ENCODE data around the gene EPHB1. TPM values are rescaled to one million over a fixed set of nuclear protein-coding genes. Genes with fewer than 3 reads are reported as not detected.

The EPHB1 gene
- total and polyA plus RNA-seq, 9 donors, result 3.5 to 53.4 (median 34.4) TPM

DNA sequence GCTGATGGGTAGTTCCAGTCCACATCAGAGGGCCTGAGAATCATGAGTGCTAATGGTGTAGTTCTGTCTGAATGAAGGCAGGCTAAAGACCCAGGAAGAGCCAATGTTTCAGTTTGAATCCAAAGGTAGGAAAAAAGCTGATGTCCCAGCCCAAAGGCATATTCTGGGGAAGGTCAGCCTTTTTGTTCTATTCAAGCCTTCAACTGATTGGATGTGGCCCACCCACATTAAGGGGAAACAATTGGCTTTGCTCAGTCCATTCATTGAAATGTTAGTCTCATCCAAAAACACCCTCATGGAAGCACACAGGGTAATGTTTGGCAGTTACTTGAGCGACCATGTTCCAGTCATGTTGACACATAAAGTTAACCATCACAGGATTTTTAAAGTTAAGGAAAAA is 25.9 kb downstream of the EPHB1 start:
- Histone ChIP-seq H3K9me3 (replicated peaks; ENCODE audit: control insufficient read depth, low read depth, low read length) (no peaks in the 10 kb centered on the region), H3K4me1 (ENCODE audit: control insufficient read depth, insufficient read depth, low read length) (peaks cover 3% of the 10 kb centered on the region), H3K27me3 (ENCODE audit: control insufficient read depth, insufficient read depth, low read length) (no peaks in the 10 kb centered on the region), H3K27ac (ENCODE audit: low read length) (no peak overlapping the region), H3K4me3 (ENCODE audit: low read length) (no peak overlapping the region), H3K36me3 (ENCODE audit: control insufficient read depth, insufficient read depth, low read length) (no peaks in the 10 kb centered on the region)
- WGBS (ENCODE audit: insufficient coverage), result no CpG with 5 or more reads among the region's 1 CpG
- no peak for DNase-seq

DNA sequence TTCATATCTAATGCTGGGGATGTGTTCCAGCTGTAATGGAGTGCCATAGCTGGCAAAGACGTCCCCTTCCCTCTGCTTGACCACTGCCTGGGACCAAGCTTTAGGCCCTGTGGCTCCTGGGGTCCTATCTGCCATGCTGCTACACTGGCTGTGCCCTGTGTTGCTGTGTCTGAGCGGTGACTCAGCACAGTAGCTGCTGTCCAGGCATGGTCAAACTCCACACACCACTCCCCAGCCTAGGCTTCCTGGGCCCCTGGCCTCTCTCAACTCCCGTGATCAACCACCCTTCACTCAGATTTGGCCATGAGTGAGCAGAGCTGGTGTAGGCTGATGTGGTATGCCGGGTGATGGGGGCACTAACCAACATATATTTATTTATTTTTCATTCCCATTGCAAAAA is 27.0 kb downstream of the EPHB1 start:
- no peak overlapping the region for H3K27ac ChIP-seq (ENCODE audit: low read length)
- no peak overlapping the region for H3K4me3 ChIP-seq (ENCODE audit: low read length)
- H3K36me3 ChIP-seq (ENCODE audit: control insufficient read depth, insufficient read depth, low read length), result no peaks in the 10 kb centered on the region
- H3K27me3 ChIP-seq (ENCODE audit: control insufficient read depth, insufficient read depth, low read length), result no peaks in the 10 kb centered on the region
- H3K9me3 ChIP-seq (replicated peaks; ENCODE audit: control insufficient read depth, low read depth, low read length), result no peaks in the 10 kb centered on the region
- H3K4me1 ChIP-seq (ENCODE audit: control insufficient read depth, insufficient read depth, low read length), result peaks cover 3% of the 10 kb centered on the region
- WGBS (ENCODE audit: insufficient coverage), result 86% methylated on average over 2 of the region's 4 CpGs
- no peak for DNase-seq

DNA sequence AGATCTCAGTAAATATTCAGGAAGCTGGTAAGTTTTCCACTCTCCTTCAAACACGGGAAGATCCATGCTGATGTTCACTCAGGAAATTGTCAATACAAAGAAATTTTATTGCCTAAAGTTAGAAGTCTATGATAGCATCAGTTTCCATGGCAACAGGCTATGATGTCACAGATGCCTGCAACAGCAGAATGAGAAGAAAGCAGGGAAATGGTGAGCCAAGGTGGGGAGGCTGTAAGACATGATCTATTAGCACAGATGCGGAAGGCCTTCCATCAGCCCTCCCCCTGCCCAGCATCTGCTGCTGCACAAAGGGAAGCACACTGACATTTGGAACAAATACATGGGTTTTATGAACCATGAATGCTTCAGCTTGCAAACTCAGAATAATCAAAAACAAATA is 28.6 kb downstream of the EPHB1 start:
- WGBS (ENCODE audit: insufficient coverage), result no CpG with 5 or more reads among the region's 2 CpGs
- no peak overlapping the region for H3K27ac ChIP-seq (ENCODE audit: low read length)
- peaks cover 3% of the 10 kb centered on the region for H3K4me1 ChIP-seq (ENCODE audit: control insufficient read depth, insufficient read depth, low read length)
- H3K27me3 ChIP-seq (ENCODE audit: control insufficient read depth, insufficient read depth, low read length), result no peaks in the 10 kb centered on the region
- H3K36me3 ChIP-seq (ENCODE audit: control insufficient read depth, insufficient read depth, low read length), result no peaks in the 10 kb centered on the region
- H3K4me3 ChIP-seq (ENCODE audit: low read length), result no peak overlapping the region
- no peak for DNase-seq
- no peaks in the 10 kb centered on the region for H3K9me3 ChIP-seq (replicated peaks; ENCODE audit: control insufficient read depth, low read depth, low read length)

DNA sequence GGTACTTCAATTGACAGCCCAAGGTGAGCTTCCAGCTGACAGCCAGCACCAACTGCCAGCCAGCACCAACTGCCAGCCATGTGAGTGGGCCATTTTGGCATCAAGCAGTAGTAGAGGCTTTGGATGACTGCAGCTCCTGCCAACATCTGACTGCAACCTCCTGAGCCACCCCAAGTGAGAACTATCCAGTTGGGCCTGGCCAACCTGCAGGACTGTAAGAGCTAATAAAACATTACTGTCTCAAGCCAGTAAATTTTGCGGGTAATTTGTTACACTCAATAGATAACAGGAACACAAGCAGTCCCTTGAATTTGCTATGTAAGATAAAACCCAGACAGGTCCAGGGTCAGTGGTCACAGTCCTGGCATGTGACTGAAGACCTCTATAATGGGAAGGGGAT is 29.7 kb downstream of the EPHB1 start:
- DNase-seq, result peak; percentile 21
- no peaks in the 10 kb centered on the region for H3K27me3 ChIP-seq (ENCODE audit: control insufficient read depth, insufficient read depth, low read length)
- H3K27ac ChIP-seq (ENCODE audit: low read length), result no peak overlapping the region
- H3K4me3 ChIP-seq (ENCODE audit: low read length), result no peak overlapping the region
- no peaks in the 10 kb centered on the region for H3K36me3 ChIP-seq (ENCODE audit: control insufficient read depth, insufficient read depth, low read length)
- H3K4me1 ChIP-seq (ENCODE audit: control insufficient read depth, insufficient read depth, low read length), result peaks cover 3% of the 10 kb centered on the region
- 80% methylated on average over 1 of the region's 1 CpG for WGBS (ENCODE audit: insufficient coverage)
- no peaks in the 10 kb centered on the region for H3K9me3 ChIP-seq (replicated peaks; ENCODE audit: control insufficient read depth, low read depth, low read length)

DNA sequence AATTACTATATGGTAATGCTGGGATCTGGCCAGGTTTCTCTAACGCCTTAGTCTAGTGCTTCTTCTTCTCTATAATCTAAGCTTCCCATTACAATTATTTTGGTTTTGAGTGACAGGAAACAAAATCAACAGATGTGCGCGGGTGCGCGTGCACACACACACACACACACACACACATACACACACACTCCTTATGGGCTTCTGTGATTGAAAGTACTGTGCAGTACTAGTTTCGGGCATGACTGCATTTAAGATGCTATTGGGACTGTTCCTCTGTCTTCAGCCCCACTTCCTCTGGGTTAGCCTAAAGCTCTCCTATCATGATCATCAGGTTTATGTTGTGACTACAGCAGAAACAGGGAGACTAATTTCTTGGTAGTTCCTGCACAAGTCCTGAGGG is 32.2 kb downstream of the EPHB1 start:
- Histone ChIP-seq H3K4me3 (ENCODE audit: low read length) (no peak overlapping the region), H3K36me3 (ENCODE audit: control insufficient read depth, insufficient read depth, low read length) (no peaks in the 10 kb centered on the region), H3K27me3 (ENCODE audit: control insufficient read depth, insufficient read depth, low read length) (no peaks in the 10 kb centered on the region), H3K27ac (ENCODE audit: low read length) (no peak overlapping the region), H3K4me1 (ENCODE audit: control insufficient read depth, insufficient read depth, low read length) (peaks cover 3% of the 10 kb centered on the region), H3K9me3 (replicated peaks; ENCODE audit: control insufficient read depth, low read depth, low read length) (no peaks in the 10 kb centered on the region)
- DNase-seq, result no peak
- WGBS (ENCODE audit: insufficient coverage), result no CpG with 5 or more reads among the region's 6 CpGs

DNA sequence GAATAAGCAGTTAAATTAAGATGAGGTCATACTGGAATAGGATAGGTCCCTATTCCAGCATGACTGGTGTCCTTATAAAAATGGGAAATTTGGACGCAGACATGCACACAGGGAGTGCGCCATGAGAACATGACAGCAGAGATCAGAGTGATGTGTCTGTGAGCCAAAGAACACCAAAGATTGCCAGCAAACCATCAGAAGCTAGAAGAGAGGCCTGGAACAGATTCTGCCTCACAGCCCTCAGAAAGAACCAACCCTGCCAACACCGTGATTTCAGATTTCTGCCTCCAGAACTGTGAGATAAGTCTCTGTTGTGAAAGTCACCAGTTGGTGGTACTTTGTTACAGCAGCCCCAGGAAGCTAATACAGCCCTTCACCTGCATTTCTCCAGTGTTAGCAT is 34.7 kb downstream of the EPHB1 start:
- WGBS (ENCODE audit: insufficient coverage), result 79% methylated on average over 2 of the region's 3 CpGs
- Histone ChIP-seq H3K4me1 (ENCODE audit: control insufficient read depth, insufficient read depth, low read length) (peaks cover 3% of the 10 kb centered on the region), H3K9me3 (replicated peaks; ENCODE audit: control insufficient read depth, low read depth, low read length) (no peaks in the 10 kb centered on the region), H3K4me3 (ENCODE audit: low read length) (no peak overlapping the region), H3K27ac (ENCODE audit: low read length) (no peak overlapping the region), H3K36me3 (ENCODE audit: control insufficient read depth, insufficient read depth, low read length) (no peaks in the 10 kb centered on the region), H3K27me3 (ENCODE audit: control insufficient read depth, insufficient read depth, low read length) (no peaks in the 10 kb centered on the region)
- DNase-seq, result no peak

DNA sequence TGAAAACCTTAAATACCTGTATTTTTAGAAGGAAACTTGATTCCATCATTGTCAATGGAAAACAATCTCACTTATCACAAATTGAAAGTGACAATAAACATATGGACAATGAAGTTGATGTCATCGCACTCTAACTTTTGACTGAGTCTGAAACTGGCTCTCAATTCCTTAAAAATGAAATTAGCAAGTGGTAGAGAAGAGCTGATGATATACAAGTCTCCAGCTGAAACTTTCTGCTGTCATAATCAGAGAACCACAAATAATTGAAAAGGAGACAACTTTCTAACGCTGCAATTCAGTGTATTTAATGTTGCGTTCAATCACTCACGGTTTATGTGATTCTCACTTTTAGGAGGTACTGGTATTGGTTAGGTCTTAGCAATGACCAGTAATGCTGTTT is 37.5 kb downstream of the EPHB1 start:
- Histone ChIP-seq H3K36me3 (ENCODE audit: control insufficient read depth, insufficient read depth, low read length) (no peaks in the 10 kb centered on the region), H3K4me1 (ENCODE audit: control insufficient read depth, insufficient read depth, low read length) (no peaks in the 10 kb centered on the region), H3K27me3 (ENCODE audit: control insufficient read depth, insufficient read depth, low read length) (no peaks in the 10 kb centered on the region), H3K9me3 (replicated peaks; ENCODE audit: control insufficient read depth, low read depth, low read length) (no peaks in the 10 kb centered on the region), H3K4me3 (ENCODE audit: low read length) (no peak overlapping the region), H3K27ac (ENCODE audit: low read length) (no peak overlapping the region)
- no CpG with 5 or more reads among the region's 4 CpGs for WGBS (ENCODE audit: insufficient coverage)
- no peak for DNase-seq

DNA sequence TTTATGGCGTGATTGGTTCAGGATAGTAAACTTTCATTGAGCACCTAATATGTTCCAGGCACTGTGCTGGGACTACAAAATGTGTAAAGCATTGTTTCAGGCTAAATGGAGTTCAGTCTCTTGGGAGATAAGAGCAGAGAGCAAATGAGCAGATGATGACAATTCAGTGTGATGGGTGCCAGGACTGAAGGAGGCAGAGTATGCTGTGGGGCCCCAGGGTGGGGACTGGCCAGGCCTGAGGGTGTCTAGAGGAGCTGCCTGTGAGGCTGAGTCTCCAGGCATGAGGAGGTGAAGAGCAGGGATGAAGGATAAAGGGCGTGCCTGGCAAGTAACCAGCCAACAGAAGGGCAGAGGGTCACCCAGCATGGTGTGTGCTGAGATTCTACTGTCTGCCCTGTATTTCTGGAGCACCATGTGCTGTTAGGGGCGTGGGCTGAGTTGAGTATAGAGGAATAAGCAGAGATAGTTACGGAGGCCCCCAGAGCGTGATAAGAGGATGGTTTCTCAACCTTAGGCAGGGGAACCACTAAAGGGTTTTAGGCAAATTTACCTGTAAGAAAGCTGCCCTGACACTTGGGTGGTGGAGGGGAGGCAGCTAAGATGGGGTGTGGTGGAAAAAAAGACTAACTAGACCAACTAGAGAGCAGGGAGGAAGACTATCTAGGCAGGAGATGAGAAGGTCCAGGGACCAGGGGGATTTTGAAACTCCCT is 38.5 kb downstream of the EPHB1 start:
- no peak overlapping the region for H3K4me3 ChIP-seq (ENCODE audit: low read length)
- no peaks in the 10 kb centered on the region for H3K36me3 ChIP-seq (ENCODE audit: control insufficient read depth, insufficient read depth, low read length)
- no peaks in the 10 kb centered on the region for H3K27me3 ChIP-seq (ENCODE audit: control insufficient read depth, insufficient read depth, low read length)
- H3K9me3 ChIP-seq (replicated peaks; ENCODE audit: control insufficient read depth, low read depth, low read length), result no peaks in the 10 kb centered on the region
- H3K4me1 ChIP-seq (ENCODE audit: control insufficient read depth, insufficient read depth, low read length), result no peaks in the 10 kb centered on the region
- H3K27ac ChIP-seq (ENCODE audit: low read length), result no peak overlapping the region
- WGBS (ENCODE audit: insufficient coverage), result 87% methylated on average over 5 of the region's 5 CpGs
- no peak for DNase-seq

DNA sequence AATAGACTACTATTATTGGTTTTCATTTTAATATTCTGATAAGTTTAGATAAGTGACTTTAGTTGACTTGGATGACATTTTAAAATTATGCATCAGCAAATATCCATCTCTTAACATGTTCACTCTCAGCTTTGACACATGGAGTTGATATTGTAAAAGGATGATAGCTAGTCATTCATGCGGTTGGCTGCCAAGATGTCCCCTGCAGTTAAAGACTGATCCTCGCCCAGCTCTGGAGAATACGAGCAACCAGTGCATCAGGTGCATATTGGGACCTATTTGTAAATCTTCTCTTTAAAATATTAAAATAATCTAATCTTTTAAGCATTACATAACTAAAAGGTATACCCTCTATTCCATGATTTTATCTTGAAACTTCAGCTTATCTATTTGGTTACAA is 41.9 kb downstream of the EPHB1 start:
- no peak for DNase-seq
- no peaks in the 10 kb centered on the region for H3K4me1 ChIP-seq (ENCODE audit: control insufficient read depth, insufficient read depth, low read length)
- no peaks in the 10 kb centered on the region for H3K9me3 ChIP-seq (replicated peaks; ENCODE audit: control insufficient read depth, low read depth, low read length)
- no peak overlapping the region for H3K27ac ChIP-seq (ENCODE audit: low read length)
- H3K4me3 ChIP-seq (ENCODE audit: low read length), result no peak overlapping the region
- peaks cover 3% of the 10 kb centered on the region for H3K27me3 ChIP-seq (ENCODE audit: control insufficient read depth, insufficient read depth, low read length)
- WGBS (ENCODE audit: insufficient coverage), result no CpG with 5 or more reads among the region's 3 CpGs
- H3K36me3 ChIP-seq (ENCODE audit: control insufficient read depth, insufficient read depth, low read length), result no peaks in the 10 kb centered on the region

DNA sequence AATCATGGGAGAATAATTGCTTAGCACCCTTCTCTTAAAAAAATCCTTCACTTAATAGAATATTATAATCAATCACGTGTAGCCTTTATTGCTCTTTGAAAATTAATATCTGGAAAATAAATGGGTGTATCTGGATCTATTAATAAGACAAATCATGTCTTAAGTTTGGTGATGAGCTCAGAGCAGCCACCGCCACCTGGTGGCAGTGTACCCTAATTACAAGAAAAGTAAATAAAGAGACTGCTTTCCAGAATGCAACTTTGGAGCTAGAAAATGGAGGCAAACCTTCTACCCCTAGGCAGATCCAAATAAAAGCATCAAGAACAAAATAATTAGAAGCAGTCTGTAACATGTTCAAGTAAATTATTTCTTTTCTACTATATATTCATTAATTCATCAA is 43.5 kb downstream of the EPHB1 start:
- Histone ChIP-seq H3K27me3 (ENCODE audit: control insufficient read depth, insufficient read depth, low read length) (peaks cover 3% of the 10 kb centered on the region), H3K27ac (ENCODE audit: low read length) (no peak overlapping the region), H3K4me1 (ENCODE audit: control insufficient read depth, insufficient read depth, low read length) (no peaks in the 10 kb centered on the region), H3K9me3 (replicated peaks; ENCODE audit: control insufficient read depth, low read depth, low read length) (no peaks in the 10 kb centered on the region), H3K36me3 (ENCODE audit: control insufficient read depth, insufficient read depth, low read length) (no peaks in the 10 kb centered on the region), H3K4me3 (ENCODE audit: low read length) (no peak overlapping the region)
- no peak for DNase-seq
- no CpG with 5 or more reads among the region's 2 CpGs for WGBS (ENCODE audit: insufficient coverage)

DNA sequence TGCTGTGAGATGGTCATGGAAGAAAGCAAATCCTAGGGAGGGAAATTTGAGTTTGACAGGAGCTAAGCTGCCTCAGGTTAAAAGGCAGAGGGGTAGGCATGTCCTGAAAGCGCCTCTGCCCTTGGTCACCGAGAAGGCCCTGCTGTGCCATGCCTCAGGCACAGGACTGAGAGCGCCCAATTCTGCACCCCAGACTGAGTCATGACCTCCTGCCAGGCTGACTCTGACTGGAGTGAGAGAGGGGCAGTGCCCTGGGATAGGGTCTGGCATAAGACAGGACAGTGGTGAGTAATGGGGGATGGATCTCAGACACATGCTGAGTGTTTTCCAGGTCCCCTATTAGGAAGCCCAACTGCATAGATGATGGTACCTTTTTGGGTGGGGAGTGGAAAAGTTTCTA is 44.4 kb downstream of the EPHB1 start:
- no peak for DNase-seq
- H3K27ac ChIP-seq (ENCODE audit: low read length), result no peak overlapping the region
- no peaks in the 10 kb centered on the region for H3K9me3 ChIP-seq (replicated peaks; ENCODE audit: control insufficient read depth, low read depth, low read length)
- 96% methylated on average over 3 of the region's 3 CpGs for WGBS (ENCODE audit: insufficient coverage)
- H3K4me1 ChIP-seq (ENCODE audit: control insufficient read depth, insufficient read depth, low read length), result no peaks in the 10 kb centered on the region
- H3K36me3 ChIP-seq (ENCODE audit: control insufficient read depth, insufficient read depth, low read length), result no peaks in the 10 kb centered on the region
- H3K27me3 ChIP-seq (ENCODE audit: control insufficient read depth, insufficient read depth, low read length), result peaks cover 3% of the 10 kb centered on the region
- H3K4me3 ChIP-seq (ENCODE audit: low read length), result no peak overlapping the region
